Left kidney (tissue), 2 donors: Measurements from ENCODE around the gene OLFM1. TPM values are rescaled to one million over a fixed set of nuclear protein-coding genes. Genes with fewer than 3 reads are reported as not detected.
"Not testable (repeated sequence)": the region's sequence is repeated elsewhere in the genome, so short reads cannot be mapped to it uniquely, and the experiment has no call there.

ENCODE experiments used
- DNase-seq: peaks from one replicate; pipeline ENCODE4 v3.0.0-alpha.2; 2013
- polyA plus RNA-seq: library from polyadenylated mRNA; unstranded; fragments of 120-200 nt; gene quantifications from one replicate; pipeline ENCODE4 v1.2.1, GENCODE V29; 2013; ENCODE audit not compliant: insufficient read length

OLFM1 gene
- polyA plus RNA-seq, 1 donor: 3.3 TPM

DNA sequence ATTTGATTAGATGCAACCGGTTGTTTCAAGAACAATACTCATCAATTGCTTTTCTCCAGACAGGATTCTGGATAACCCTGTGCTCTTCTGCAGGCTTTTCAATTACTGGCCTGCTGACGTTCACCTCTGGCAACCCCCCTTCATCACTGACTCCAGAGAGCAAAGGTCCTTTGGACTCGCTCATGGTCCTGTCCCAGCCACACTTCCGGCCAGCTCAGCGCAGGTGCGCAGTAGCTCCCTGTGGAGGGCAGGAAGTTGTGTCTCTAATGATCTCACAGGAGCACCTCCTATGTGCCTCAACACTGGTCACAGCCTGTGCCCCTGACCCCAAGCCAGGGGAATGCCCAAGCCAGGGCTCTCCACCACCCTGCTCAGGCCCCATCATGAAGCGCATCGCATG, 44.0 kb downstream of the OLFM1 start:
- DNase-seq: no peak

DNA sequence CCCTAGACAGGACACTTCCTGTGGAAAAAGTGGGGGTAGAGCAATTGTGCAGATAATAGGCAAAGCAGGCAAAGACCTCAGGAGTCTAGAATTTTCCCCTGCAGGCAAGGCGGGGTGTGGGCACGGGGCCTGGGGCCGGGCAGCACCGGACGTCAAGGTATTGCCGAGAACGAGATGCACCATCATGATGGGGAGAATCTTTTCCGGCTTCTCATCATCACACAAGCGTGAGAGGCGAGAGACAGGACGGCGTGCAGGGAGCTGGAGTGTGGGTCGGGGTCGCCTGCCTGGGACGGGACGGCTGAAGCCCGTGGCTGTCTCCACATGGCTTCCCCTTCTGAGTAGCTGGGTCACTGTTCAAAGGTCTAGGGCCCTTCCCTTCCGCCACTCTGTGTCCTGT, 44.5 kb downstream of the OLFM1 start:
- no peak for DNase-seq

DNA sequence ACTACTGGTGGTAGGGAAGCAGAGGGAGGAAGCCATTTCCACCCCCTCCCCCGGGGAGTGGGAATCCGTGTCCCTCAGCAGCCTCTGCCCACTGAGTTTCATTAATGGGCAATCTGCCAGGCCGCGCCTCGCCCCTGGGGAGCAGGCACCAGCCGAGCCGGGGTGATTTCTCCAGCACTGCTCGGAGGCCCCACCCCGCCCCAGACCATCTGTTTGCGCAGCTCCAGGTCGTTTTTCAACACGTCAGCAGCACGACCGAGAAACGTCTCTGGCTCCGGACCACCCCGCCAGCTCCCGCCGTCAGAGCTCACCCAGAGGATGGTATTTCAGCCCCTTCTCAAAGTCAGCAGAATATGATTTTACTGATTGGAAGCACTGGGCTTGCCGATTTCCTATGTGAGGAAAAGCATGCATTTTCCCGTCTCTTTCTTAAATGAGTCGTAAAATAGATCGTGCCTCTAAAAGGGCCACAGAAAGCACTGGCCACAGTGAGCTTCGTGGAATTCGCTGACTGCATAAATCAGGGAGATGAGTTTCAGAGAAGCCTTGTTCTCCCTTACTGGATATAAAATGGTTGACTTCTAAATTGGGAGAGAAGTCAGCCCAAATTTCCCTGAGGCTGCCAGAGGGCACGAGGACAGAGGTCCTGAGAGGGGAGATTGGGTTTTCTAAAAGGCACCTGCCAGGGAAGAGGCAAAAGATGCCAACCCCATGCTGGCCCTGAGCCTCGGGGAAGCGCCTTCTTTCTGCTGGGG, 47.0 kb downstream of the OLFM1 start:
- no peak for DNase-seq

DNA sequence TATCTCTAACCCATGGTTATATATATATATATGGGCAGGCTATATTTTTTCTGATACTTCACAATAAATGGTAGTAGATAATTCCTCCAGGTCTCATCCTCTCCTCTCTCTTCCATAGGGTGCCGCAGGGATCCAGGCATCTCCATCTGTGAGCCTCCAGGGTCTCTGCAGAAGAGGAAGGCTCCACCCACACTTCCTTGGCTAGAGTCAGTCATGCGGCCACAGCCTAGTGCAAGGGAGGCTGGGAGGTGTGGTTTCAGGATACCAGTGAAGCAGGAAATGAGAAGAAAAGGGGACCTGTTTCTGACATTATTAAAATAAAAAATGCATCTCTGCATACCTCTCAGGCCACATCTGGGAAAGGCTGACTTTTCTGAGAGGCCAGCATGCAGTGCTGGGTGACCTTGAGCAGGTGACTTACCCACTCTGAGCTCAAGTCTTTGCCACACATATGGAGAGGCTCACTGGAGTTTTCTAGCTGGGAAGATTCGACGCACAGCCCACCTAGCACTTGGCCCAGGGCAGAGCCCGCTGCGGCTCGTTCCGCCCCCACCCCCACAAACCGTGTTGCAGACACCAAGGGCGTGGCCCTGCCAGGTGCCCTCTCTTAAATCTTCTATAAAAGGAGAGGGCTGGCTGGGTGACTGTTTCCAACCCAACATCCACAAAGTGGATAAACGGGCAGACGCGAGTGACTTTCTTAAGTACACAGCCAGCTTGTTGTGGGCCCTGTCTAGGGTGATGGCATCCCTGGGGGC, 47.9 kb downstream of the OLFM1 start:
- DNase-seq: no peak

DNA sequence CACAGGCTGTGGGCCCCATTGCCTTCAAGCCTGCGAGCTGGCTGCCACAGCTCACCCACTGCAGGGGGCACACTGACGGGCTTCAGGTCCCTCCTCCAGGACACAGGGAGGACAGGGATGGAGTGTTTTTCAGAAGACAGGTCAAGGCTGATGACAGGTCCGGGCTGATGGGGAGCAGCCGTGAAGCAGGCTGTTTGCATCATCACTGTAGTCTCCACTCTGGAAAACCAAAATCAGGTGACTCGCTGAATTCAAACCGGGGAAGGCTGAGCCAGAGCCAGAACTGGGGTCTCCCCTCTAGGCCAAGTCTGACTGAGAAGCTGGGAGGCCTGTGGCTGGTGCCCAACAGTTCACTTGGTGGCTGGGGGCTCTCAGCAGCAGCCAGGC, 48.5 kb downstream of the OLFM1 start:
- DNase-seq: no peak

DNA sequence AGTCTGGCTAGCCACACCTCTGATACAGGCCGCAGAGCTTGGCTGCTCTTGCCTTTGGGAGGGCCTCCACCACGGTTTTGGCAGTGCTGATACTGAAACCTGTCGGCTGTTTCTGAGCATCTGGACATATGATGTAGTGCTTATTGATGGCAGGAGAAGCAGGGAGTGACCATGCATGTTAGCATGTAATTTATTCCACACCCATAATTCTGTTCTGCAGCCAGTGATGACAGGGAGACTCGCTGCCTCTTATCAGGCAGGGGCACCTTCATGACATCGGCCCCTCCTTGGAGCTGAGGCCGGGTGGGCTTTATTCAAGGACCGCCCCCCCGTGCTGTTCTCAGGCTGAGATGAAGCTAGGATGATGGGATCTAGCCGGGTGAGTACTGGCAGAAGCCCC, 49.0 kb downstream of the OLFM1 start:
- no peak for DNase-seq

DNA sequence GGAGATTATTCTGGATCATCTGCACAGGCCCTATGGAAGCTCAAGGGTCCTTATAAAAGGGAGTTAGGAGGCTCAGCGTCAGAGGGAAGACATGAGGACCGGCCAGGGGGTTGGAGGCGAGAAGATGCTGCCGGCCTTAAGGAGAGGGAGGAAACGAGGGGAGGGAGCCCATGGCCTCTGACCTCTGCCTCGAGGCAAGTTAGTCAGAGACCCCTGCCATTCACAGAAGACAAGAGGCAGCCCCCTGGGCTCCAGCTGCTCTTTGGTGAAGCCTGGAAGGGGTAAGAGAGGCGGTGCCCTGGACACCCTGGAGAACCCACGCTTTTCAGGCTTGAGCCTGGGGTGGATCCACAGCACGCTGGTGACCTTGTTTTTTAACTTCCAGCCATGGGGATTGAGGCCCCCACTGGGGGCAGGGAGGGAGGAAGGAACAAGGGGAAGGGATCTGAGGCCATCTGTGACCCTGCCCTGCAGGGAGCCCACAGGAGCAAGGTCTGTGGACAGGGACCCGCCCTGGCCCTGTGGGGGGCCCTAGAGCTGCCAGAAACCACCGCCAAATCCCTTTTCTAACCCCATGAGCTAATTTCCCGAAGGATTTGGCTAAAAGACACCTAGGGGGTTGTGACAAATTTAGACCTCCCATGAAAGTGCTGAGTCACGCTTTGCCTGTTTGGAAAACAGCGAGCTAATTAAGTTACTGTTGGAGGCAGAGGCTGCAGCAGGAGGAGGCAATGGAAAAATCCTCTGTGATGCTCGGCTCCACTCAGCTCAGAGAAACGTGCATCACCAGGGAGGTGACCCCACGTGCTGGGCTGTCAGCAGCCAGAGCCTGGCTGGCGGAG, 49.7 kb downstream of the OLFM1 start:
- DNase-seq: no peak

DNA sequence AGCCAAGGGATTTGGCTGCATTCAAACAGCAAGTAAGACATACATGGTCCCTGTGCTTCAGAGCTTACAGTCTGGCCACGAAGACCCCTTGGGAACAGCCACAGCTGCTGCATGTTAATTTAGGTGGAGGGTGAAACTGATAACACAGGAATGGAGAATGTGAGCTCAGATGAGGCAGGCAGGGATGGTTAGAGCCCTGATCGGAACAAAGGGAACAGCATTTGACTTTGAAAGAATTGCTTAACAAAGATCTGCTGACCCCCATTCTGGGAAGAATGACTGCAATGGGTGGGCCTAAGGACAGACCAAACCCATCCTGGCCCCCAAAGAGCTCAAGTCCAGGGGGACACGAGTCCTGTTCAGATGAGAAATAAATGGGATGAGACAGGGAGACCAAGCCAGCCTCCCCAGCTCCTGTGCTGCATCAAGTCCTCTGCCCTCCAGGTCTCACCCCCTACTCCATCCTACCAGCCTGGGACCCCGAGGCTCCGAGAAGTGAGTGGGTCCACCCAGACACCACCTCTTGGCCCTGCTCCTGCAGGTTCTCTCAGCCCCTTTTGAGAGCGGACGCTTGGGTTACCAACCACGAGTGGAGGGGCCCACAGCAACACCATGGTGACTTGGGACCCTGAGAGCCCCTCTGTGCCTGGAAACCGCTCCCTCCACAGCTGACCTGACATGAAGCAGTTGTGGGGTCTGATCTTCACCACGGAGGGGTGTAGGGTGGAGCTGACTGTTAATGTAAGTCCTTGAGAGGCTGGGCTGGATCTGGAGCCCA, 50.8 kb downstream of the OLFM1 start:
- DNase-seq: no peak

DNA sequence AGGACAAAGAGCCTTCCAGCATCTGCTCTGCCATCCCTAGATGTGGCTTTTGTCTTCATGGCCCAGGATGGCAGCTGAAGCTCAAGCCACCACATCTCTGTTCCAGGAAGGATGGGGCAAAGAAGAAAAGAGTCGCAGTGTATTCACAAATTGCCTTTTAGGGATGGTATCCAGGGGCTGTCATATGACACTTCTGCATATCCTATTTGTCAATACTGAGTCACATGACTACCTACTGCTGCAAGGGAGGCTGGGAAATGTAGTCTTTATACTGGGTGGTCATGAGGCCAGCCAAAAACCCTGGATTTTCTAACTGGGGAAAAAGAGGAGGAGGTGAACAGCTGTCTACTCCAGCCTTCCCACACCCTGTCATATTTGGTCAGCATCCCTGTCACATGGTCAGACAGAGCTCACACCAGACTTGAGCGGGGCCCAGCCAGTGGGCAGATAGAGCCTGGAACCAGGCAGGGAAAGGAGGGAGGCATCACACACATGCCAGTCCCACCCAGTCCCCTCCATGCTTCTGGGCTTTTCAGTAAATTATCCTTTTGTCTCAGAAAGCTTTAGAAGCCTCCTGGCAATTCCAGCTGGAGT, 52.0 kb downstream of the OLFM1 start:
- DNase-seq: no peak

DNA sequence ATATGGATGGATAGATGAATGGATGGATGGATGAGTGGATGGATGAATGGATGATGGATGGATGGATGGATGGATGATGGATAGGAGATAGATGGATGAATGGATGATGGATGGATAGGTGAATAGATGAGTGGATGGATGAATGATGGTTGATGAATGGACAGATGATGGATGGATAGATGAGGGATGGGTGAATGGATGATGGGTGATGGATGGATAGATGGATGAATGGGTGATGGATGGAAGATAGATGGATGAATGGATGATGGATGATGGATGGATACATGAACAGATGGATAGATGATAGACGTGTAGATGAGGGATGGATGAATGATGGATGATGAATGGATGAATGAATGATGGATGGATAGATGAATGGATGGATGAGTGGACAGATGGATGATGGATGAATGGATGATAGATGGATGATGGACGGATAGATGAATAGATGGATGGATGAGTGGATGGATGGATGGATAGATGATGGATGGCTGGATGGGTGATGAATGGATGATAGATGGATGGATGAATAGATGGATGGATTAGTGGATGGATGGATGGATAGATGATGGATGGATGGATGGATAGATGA, 53.8 kb downstream of the OLFM1 start:
- no peak for DNase-seq

DNA sequence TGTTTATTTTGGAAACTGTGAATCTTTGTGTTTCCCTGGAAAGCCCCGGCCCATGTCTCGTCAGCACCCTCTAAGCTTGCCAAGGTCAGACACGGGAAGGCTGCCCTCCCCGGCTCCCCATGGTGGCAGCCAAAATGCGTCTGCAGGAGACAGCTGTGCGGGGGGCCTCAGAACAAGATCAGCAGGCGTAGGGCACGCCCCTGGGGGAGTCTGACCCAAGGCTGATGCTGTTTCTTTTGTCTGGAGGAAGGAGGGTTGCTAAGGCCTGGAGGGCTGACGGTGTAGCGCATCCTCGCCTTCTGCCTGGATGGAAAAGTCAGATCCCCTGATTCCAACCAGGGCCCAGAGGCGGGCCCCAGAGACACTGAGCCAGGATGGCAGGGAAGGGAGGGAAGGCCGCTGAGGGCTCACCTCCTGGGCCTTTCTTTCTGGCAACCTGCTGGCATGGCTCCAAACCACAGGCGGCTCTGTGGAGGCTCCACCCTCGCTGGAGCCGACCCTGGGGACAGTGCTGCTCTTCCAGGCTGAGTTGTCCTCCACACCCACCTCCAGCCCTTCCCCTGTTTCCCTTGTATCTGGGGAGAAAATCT, 57.2 kb downstream of the OLFM1 start:
- no peak for DNase-seq

DNA sequence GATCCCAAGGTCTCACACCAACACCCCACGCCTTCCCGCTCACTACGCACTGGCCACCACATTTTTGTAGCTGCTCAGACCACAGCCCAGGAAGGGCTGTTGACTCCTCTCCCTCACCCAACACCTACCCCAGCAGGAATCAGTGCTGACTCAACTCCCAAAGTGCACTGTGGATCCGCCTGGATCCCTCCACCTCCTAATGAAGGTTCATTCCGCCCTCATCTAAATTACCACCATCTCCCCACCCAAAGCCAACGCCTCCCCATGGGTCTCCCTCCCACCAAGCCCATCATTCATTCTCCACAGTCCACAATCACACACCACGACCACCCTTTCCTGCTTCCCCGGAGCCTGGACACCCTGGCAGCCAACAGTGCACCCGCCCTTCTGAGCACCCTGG, 57.8 kb downstream of the OLFM1 start:
- no peak for DNase-seq

DNA sequence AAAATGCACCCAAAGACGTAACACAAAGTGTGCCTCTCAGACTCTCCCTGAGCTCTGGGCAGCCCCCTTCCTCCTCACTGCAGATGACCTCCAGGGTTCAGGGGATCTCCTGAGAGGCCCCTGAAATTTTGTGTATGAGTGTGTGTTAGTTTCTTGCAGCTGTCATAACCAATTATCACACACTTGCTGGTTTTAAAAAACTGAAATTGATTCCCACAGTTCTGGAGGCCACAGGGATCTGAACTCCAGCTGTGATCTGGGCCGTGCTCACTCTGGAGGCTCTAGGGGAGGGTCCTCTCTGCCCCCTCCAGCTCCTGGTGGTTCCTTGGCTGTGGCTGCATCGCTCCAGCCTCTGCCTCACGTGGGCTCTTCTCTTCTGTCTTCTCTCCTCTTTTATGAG, 58.8 kb downstream of the OLFM1 start:
- DNase-seq: no peak

DNA sequence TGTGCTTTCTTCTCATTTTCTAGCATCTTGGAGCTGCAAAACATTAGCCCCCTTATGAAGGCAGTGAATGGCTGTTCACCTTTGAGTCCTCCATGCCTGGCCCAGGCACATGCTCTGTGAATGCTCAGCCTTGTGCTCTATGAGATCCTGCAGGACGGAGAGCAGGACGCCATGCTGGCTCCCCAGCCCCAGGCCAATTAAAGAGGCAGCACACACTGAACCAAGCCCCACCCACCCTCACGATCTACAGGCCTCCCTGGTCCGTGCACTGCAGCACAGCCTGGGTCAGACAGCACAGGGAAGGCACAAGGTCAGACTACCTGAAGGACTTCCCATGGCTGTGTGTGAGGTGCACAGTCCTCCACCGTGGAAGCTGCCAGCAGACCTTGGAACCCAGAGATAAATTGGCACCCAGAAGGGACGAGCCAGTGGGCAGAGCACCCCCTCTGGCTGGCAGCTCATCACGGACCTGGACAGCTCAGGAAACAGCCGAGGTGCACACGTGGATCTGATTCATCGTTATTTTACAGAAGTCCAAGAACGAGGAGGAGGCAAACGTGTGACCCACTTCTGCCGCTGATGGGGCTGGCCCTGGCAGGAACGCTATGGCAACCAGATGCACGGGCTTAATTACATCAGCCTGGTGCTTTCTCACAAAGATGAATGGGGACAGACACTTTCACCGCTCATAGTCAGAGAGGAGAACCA, 59.5 kb downstream of the OLFM1 start:
- no peak for DNase-seq

DNA sequence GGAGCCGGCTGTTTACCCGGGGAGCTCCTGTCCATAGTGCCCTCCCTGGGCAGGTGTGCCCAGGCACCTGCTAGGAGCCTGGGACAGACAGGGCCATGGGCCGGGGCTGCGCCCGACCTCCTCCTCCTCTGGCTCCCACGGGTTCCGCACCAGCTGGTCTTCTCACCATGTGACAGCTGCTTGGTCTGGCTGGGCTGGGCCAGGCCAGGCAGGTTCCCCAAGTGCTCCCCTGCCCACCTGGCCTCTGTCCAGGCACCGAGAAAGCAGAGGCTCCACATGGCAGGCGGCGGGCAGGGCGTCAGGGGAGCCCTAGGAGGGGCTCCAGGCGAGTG, 60.0 kb downstream of the OLFM1 start:
- no peak for DNase-seq

DNA sequence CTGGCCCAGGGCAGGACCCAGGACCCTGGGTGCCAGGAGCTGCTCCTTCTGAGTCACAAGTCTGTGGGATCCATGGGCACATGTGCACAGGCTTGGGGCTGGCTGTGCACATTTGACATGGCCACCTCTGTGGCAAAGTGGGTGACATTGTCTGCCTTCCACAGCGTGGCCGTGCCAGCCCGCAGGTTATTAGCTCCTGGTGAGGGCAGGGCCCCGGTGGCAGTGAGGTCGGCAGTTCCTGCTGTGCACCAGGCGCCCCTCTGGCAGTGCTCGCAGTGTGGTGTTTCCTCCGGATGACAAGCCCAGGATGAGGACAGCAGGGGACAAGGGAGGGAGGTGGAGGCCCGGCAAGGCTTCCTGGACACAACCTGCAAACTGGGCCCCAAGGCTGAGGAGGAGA, 60.5 kb downstream of the OLFM1 start:
- no peak for DNase-seq

DNA sequence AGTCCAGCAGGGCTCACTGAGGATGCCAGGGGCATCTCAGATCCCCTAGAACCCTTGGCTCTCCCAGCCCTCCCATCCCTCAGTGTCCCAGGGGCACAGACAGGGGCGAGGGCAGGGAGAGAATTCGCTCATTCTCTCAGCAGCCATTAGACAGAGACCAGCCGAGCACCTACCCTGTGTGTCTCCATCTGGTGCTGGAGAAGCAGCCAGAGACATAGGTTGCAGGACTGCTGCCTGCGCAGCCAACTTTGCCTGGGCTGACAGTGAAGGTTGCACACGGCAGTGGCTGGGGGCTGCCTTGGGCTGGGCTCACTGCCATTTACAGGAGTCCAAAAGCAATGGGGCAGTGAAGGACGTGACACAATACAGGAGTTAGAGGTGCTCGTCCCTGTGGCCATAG, 60.9 kb downstream of the OLFM1 start:
- DNase-seq: no peak

DNA sequence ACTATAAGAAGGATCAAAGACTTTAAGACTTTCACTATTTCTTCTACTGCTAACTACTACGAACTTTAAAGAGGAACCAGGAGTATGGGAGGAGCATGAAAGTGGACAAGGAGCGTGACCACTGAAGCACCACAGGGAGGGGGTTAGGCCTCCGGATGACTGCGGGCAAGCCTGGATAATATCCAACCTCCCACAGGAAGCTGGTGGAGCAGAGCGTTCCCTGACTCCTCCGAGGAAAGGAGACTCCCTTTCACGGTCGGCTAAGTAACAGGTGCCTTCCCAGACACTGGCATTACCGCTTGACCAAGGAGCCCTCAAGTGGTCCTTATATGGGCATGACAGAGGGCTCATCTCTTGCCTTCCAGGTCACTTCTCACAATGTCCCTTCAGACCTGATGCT, 62.4 kb downstream of the OLFM1 start:
- not testable (repeated sequence) for DNase-seq

DNA sequence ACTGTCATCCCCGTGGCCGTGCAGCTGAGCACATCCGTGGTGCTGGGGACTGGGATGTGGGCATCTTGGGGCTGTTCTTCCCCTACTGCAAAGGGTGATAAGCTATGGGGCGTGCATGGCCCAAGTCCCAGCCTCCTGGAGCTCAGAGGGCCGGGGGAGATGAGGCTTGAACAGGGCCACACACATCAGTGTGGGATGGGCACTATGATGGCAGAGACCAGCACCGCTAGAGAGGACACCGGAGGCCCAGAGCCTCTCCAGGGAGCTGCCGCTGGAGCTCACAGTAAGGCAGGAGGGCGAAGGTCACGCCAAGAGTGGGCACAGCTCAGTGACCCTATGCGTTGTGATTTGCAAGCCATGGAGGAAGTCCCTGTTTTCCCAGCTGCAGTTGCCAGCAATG, 63.5 kb downstream of the OLFM1 start:
- DNase-seq: no peak
